AG04450 (cell line): ENCODE data around the gene HAPLN2. TPM values are rescaled to one million over a fixed set of nuclear protein-coding genes. Genes with fewer than 3 reads are reported as not detected.
A peak's percentile ranks its signal among the peaks of the same experiment; 100 is the strongest.

Source experiments
- CTCF ChIA-PET: fragments of 300-600, 350-600 bp; formaldehyde crosslinking; extraction: SDS; loops from one replicate; lab custom pipeline; 2022; ENCODE audit warnings: antibody characterized with exemption, inconsistent platforms; lab: Charles Lee
- POLR2A ChIA-PET: fragments of 350-600 bp; formaldehyde crosslinking; extraction: SDS; loops from one replicate; lab custom pipeline; 2021; ENCODE audit warnings: antibody characterized with exemption, inconsistent platforms; lab: Yijun Ruan, JAX
- DNase-seq: peaks from one replicate; pipeline ENCODE4 v3.0.0-alpha.2; 2011; ENCODE audit warnings: low read depth, low spot score
- H3K27ac ChIP-seq: one replicate; pipeline ENCODE4 v1.5.1; 2012; ENCODE audit warnings: low read depth, low read length, control low read depth
- H3K27me3 ChIP-seq: one replicate; pipeline ENCODE4 v1.6.0; 2012; ENCODE audit warnings: low read length; ENCODE audit not compliant: control insufficient read depth, insufficient read depth
- H3K4me3 ChIP-seq: 2 replicates; pipeline ENCODE4 v1.5.1; 2011; ENCODE audit warnings: mild to moderate bottlenecking, low read depth, low read length, control low read depth
- H3K9me3 ChIP-seq: 2 replicates; pipeline ENCODE4 v1.5.1; 2012; ENCODE audit warnings: low read length; ENCODE audit not compliant: control insufficient read depth, insufficient read depth
- CTCF ChIP-seq: IDR thresholded peaks from 2 replicates; pipeline ENCODE4 v1.5.1; 2011; ENCODE audit warnings: low read depth, low read length, control low read depth, inconsistent platforms
- polyA plus RNA-seq: library from polyadenylated mRNA; depleted of rRNA; stranded (reverse); fragments of >200 nt; gene quantifications from 2 replicates; pipeline ENCODE4 v1.2.3, GENCODE V29; 2011

Gene HAPLN2
- polyA plus RNA-seq, 1 experiment = not detected

DNA sequence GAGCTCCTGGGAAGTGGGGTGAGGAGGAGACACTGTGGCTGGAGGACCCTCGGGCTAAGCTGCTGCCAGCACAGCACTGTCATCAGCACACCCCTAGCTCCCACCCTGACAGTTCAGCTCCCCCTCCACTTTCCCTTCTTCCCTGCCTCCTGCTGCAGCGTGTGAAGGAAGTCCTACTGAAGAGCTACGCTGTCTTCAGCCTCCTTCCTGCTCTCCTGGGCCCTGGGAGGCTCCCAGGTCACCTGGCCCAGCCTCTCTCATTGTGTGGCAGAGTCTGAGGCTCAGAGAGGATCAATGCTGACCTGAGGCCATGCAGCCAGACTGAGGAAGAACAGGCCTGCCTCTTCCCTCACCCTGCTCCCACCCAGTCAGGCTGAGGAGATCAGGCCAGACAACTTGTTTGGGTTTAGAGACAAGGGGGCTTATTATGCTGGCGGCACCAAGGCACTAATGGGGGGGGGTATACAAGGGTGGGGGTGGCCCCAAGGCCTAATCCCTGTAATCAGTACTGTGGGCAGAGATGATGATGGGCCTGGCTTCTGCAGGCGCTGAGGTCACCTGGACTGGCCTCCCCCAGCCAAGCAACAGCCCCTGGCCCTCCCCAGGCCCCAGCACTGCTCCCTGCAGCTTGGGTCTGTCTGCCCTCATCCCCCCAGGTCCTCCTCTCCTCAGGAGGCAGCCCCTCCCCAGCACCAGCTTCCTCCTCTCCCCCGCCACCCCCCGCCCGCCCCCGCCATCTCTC is 48.9 kb downstream of the HAPLN2 start:
- H3K27ac ChIP-seq = peak overlapping the region; percentile 57
- ChIA-PET POLR2A (interaction anchor here (0.9 kb wide), 1 partner anchor 28 kb away, joined by 3 read pairs; no protein-coding TSS in a partner anchor), CTCF (interaction anchor here (0.9 to 1.2 kb wide), 4 partner anchors 8 to 21 kb away, joined by 3 to 6 read pairs (median 4); no protein-coding TSS in a partner anchor)
- no peak for DNase-seq
- H3K9me3 ChIP-seq = no peaks in the 10 kb centered on the region; the same call in 1 of the 2 replicates
- H3K4me3 ChIP-seq = no peak overlapping the region
- no peak for TF ChIP-seq CTCF
- no peaks in the 10 kb centered on the region for H3K27me3 ChIP-seq

DNA sequence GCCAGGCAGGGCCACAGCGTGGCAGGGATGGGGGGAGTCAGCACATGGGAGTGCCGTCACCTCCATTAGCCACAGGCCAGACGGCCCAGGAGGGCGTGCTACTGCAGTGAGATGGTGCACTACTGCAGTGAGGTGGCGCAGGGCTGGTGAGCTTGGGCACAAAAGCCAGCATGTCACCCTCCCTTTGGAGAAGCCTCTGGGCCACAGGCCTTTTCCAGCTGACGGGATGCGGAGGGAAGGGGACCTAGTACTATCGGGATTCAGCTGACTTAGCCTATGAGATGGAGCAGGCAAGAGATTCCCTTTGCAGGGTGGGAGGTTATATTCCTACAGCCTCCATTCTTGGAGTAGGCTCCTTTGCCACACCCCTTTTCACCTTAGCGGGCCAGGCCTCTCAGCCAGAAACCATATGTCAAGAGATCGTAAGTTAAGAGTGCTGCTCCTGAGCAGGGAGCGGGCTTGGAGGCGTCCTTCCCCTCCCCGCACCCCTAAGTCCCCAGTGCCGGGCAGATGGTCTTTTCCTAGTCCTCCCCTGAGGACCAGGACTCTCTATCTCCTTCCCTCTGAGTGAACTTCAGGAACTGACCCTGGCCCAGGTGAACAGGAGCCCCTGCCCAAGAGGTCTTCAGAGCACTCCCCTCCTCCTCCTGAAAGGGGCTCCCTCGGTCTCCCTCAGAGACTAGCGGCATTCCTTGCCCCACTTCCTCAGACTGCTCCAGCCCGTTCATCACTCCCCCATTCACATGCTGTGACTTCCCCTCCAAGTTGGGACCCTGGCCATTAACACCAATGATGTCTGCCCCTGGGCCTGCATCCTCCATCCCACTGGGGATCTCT is 49.8 kb downstream of the HAPLN2 start:
- Histone ChIP-seq H3K9me3 (no peaks in the 10 kb centered on the region; the same call in 1 of the 2 replicates), H3K4me3 (no peak overlapping the region), H3K27ac (no peak overlapping the region), H3K27me3 (no peaks in the 10 kb centered on the region)
- DNase-seq = no peak
- ChIA-PET POLR2A (no interaction called here), CTCF (interaction anchor here (1.1 kb wide), 1 partner anchor 9 kb away, joined by 3 read pairs; no protein-coding TSS in a partner anchor)
- TF ChIP-seq CTCF = no peak

DNA sequence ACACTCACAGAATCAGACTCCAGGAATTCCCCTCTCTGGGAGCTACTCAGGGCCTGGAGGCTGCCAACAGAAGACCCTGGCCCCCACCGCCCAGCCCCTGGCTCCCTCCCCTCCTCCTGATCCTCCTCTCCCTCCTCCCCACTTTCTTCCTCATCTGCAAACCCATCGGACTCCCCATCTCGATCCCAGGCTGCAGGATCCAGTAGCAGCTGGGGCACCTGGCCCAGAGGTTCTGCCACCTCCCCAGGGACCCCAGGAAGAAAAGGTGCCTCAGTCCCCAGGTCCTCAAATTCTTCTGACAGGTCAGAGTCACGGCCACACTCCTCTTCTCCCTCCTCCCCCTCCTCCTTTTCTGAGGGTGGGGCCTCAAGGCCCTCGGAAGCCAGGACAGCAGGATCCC is 50.6 kb downstream of the HAPLN2 start:
- no peak for DNase-seq
- Histone ChIP-seq H3K4me3 (no peak overlapping the region), H3K9me3 (no peaks in the 10 kb centered on the region; the same call in 1 of the 2 replicates), H3K27me3 (no peaks in the 10 kb centered on the region), H3K27ac (no peak overlapping the region)
- TF ChIP-seq CTCF = no peak
- ChIA-PET CTCF (interaction anchor here (0.8 to 2.2 kb wide), 2 partner anchors 9 to 19 kb away, joined by 6 to 11 read pairs; no protein-coding TSS in a partner anchor), POLR2A (no interaction called here)

DNA sequence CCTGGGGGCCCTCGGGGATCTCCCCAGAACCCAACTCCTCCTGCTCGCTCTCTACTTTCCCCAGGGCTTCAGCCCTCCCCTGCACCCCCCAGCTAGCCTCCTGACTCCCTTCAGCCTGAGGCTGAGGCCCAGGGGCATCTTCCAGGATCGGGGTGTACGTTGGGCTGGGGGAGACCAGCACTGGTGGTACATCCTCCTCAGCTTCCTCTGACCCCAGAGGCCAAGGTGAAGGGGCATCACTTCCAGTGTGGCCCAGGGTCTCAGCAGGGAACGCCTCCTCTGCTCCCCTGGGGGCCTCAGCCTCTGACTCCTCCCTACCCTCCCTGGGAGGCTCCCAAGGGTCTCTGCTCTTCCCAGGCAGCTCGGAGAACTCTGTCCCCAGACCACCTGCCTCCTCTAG is 51.1 kb downstream of the HAPLN2 start:
- H3K27me3 ChIP-seq = no peaks in the 10 kb centered on the region
- TF ChIP-seq CTCF = no peak
- no peak overlapping the region for H3K27ac ChIP-seq
- ChIA-PET CTCF (interaction anchor here (0.8 to 2.2 kb wide), 3 partner anchors 10 to 56 kb away, joined by 3 to 11 read pairs (median 6); no protein-coding TSS in a partner anchor), POLR2A (no interaction called here)
- no peak overlapping the region for H3K4me3 ChIP-seq
- no peaks in the 10 kb centered on the region; the same call in 1 of the 2 replicates for H3K9me3 ChIP-seq
- no peak for DNase-seq
